Ishikawa (cell line): ENCODE measurements around the gene ATP5PO.

ENCODE experiments used
- EP300 ChIP-seq: IDR thresholded peaks from 2 replicates; pipeline ENCODE4 v1.6.1; 2012; ENCODE audit warnings: borderline replicate concordance
- NFIC ChIP-seq: IDR thresholded peaks from 2 replicates; pipeline ENCODE4 v1.6.1; 2012
- RAD21 ChIP-seq: IDR thresholded peaks from 2 replicates; pipeline ENCODE4 v1.6.1; 2012; ENCODE audit warnings: low read depth
- REST ChIP-seq: IDR thresholded peaks from 2 replicates; pipeline ENCODE4 v1.6.1; 2012; ENCODE audit warnings: low read depth, mild to moderate bottlenecking
- TAF1 ChIP-seq: IDR thresholded peaks from 2 replicates; pipeline ENCODE4 v1.6.1; 2012; ENCODE audit warnings: low read depth, mild to moderate bottlenecking
- TCF12 ChIP-seq: IDR thresholded peaks from 2 replicates; pipeline ENCODE4 v1.6.1; 2012; ENCODE audit warnings: low read depth
- USF1 ChIP-seq: IDR thresholded peaks from 2 replicates; pipeline ENCODE4 v1.6.1; 2012
- YY1 ChIP-seq: IDR thresholded peaks from 2 replicates; pipeline ENCODE4 v1.6.1; 2012; ENCODE audit warnings: low read depth

GRCh38 chr21:33856893-33857527 is 58.6 kb downstream of the ATP5PO start:
- TF ChIP-seq REST, result no peak
- no peak for TF ChIP-seq YY1
- TF ChIP-seq EP300, result no peak
- TF ChIP-seq TAF1, result no peak
- TF ChIP-seq TCF12, result no peak
- no peak for TF ChIP-seq RAD21
- TF ChIP-seq NFIC, result no peak
- TF ChIP-seq USF1, result no peak
